SJCRH30 (cell line): ENCODE data around the gene ARID1B. TPM values are rescaled to one million over a fixed set of nuclear protein-coding genes. Genes with fewer than 3 reads are reported as not detected.

ENCODE experiments used
- DNase-seq, 2 experiments: peaks; one replicate each; pipeline ENCODE4 v3.0.0-alpha.2; 2015 to 2020
- H3K27ac ChIP-seq: fragments of 250-450 bp; sonication (Bioruptor Pico); 2 replicates; pipeline ENCODE4 v1.5.1; 2020; ENCODE audit warnings: mild to moderate bottlenecking, moderate library complexity
- H3K27me3 ChIP-seq: fragments of 250-450 bp; sonication (Bioruptor Pico); 2 replicates; pipeline ENCODE4 v1.5.1; 2020; ENCODE audit warnings: mild to moderate bottlenecking, moderate library complexity
- H3K36me3 ChIP-seq: fragments of 250-450 bp; sonication (Bioruptor Pico); 2 replicates; pipeline ENCODE4 v1.5.1; 2020; ENCODE audit warnings: mild to moderate bottlenecking, moderate library complexity
- H3K4me1 ChIP-seq: fragments of 250-450 bp; sonication (Bioruptor Pico); 2 replicates; pipeline ENCODE4 v1.5.1; 2020; ENCODE audit warnings: mild to moderate bottlenecking, moderate library complexity
- H3K4me3 ChIP-seq: fragments of 250-450 bp; sonication (Bioruptor Pico); 2 replicates; pipeline ENCODE4 v1.5.1; 2020; ENCODE audit warnings: mild to moderate bottlenecking, moderate library complexity
- H3K9me3 ChIP-seq: fragments of 250-450 bp; sonication (Bioruptor Pico); replicated peaks from 2 replicates; pipeline ENCODE4 v1.5.1; 2020; ENCODE audit warnings: mild to moderate bottlenecking, moderate library complexity
- total RNA-seq: library from RNA; depleted of rRNA; stranded (reverse); fragments of >200 nt; shearing (Covaris generic); gene quantifications from 2 replicates; pipeline ENCODE4 v1.2.3, GENCODE V29; 2014

Gene ARID1B
- total RNA-seq, 1 experiment from 2014 or later, result 28.5 TPM

- Histone ChIP-seq H3K27me3 (no peaks in the 10 kb centered on the region), H3K9me3 (peaks cover 3% of the 10 kb centered on the region; the same call in 1 of the 2 replicates)
Observed at GRCh38 chr6:157013649-157014304, 236.6 kb downstream of the ARID1B start.

GRCh38 chr6:157014871-157015270, 237.7 kb downstream of the ARID1B start:
- Histone ChIP-seq H3K4me1 (0 out of 2 replicates have a peak, but pooled peaks cover 3% of the 10 kb centered on the region), H3K36me3 (peaks cover 3% of the 10 kb centered on the region; the same call in 1 of the 2 replicates), H3K4me3 (no peak overlapping the region), H3K9me3 (peaks cover 3% of the 10 kb centered on the region; the same call in 1 of the 2 replicates), H3K27me3 (no peaks in the 10 kb centered on the region), H3K27ac (no peak overlapping the region)
- no peak for DNase-seq

More at GRCh38 chr6:157013649-157014304, 236.6 kb downstream of the ARID1B start:
- DNase-seq, result no peak
- Histone ChIP-seq H3K4me3 (no peak overlapping the region), H3K27ac (no peak overlapping the region), H3K4me1 (no peaks in the 10 kb centered on the region), H3K36me3 (peaks cover 3% of the 10 kb centered on the region; the same call in 1 of the 2 replicates)

- Histone ChIP-seq H3K9me3 (peaks cover 2% of the 10 kb centered on the region; the same call in 1 of the 2 replicates), H3K4me3 (no peak overlapping the region), H3K27me3 (no peaks in the 10 kb centered on the region), H3K27ac (no peak overlapping the region), H3K4me1 (0 out of 2 replicates have a peak, but pooled peaks cover 6% of the 10 kb centered on the region), H3K36me3 (peaks cover 2% of the 10 kb centered on the region; the same call in 1 of the 2 replicates)
- DNase-seq, result no peak
Observed at GRCh38 chr6:157017022-157017421, 239.8 kb downstream of the ARID1B start.

- Histone ChIP-seq H3K36me3 (no peaks in the 10 kb centered on the region), H3K4me3 (no peak overlapping the region), H3K9me3 (no peaks in the 10 kb centered on the region), H3K27ac (no peak overlapping the region), H3K4me1 (0 out of 2 replicates have a peak, but pooled peaks cover 8% of the 10 kb centered on the region), H3K27me3 (no peaks in the 10 kb centered on the region)
- DNase-seq, result no peak
Observed at GRCh38 chr6:157017861-157018260, 240.7 kb downstream of the ARID1B start.

- Histone ChIP-seq H3K36me3 (no peaks in the 10 kb centered on the region), H3K4me3 (no peak overlapping the region), H3K9me3 (no peaks in the 10 kb centered on the region), H3K27ac (no peak overlapping the region), H3K27me3 (no peaks in the 10 kb centered on the region), H3K4me1 (0 out of 2 replicates have a peak, but pooled peaks cover 8% of the 10 kb centered on the region)
- DNase-seq, result peak in 1 of 2 experiments; percentile 33
Observed at GRCh38 chr6:157019115-157019641, 242.0 kb downstream of the ARID1B start.

GRCh38 chr6:157019733-157020132, 242.6 kb downstream of the ARID1B start:
- DNase-seq, result peak in 1 of 2 experiments; percentile 36
- no peak overlapping the region; the same call in 1 of the 2 replicates for H3K4me3 ChIP-seq
- no peaks in the 10 kb centered on the region for H3K27me3 ChIP-seq
- 0 out of 2 replicates have a peak, but pooled peaks cover 8% of the 10 kb centered on the region for H3K4me1 ChIP-seq
- H3K36me3 ChIP-seq, result no peaks in the 10 kb centered on the region
- H3K9me3 ChIP-seq, result no peaks in the 10 kb centered on the region
- H3K27ac ChIP-seq, result no peak overlapping the region; the same call in 1 of the 2 replicates

- Histone ChIP-seq H3K9me3 (no peaks in the 10 kb centered on the region), H3K27ac (peak overlapping the region; percentile 96), H3K27me3 (no peaks in the 10 kb centered on the region), H3K4me3 (peak overlapping the region; percentile 84), H3K4me1 (0 out of 2 replicates have a peak, but pooled peaks cover 8% of the 10 kb centered on the region), H3K36me3 (no peaks in the 10 kb centered on the region)
- peak in 1 of 2 experiments; percentile 39 for DNase-seq
Observed at GRCh38 chr6:157020398-157020797, 243.2 kb downstream of the ARID1B start.

GRCh38 chr6:157020881-157021343, 243.7 kb downstream of the ARID1B start:
- H3K4me3 ChIP-seq, result peak overlapping the region; percentile 84
- H3K36me3 ChIP-seq, result no peaks in the 10 kb centered on the region
- H3K27me3 ChIP-seq, result no peaks in the 10 kb centered on the region
- H3K27ac ChIP-seq, result peak overlapping the region; percentile 96
- H3K4me1 ChIP-seq, result 0 out of 2 replicates have a peak, but pooled peaks cover 8% of the 10 kb centered on the region
- DNase-seq, result peak; percentile 76 to 82
- no peaks in the 10 kb centered on the region for H3K9me3 ChIP-seq

- Histone ChIP-seq H3K36me3 (no peaks in the 10 kb centered on the region), H3K27me3 (no peaks in the 10 kb centered on the region), H3K4me3 (peak overlapping the region; percentile 84), H3K27ac (peak overlapping the region; percentile 96), H3K9me3 (no peaks in the 10 kb centered on the region), H3K4me1 (0 out of 2 replicates have a peak, but pooled peaks cover 8% of the 10 kb centered on the region)
- peak; percentile 87 to 88 for DNase-seq
Observed at GRCh38 chr6:157021344-157021992, 244.3 kb downstream of the ARID1B start.

- no peaks in the 10 kb centered on the region for H3K27me3 ChIP-seq
- peak; percentile 80 to 88 for DNase-seq
Observed at GRCh38 chr6:157021993-157022740, 245.0 kb downstream of the ARID1B start.

GRCh38 chr6:157023958-157024357, 246.8 kb downstream of the ARID1B start:
- Histone ChIP-seq H3K27me3 (no peaks in the 10 kb centered on the region), H3K27ac (no peak overlapping the region), H3K9me3 (no peaks in the 10 kb centered on the region), H3K4me1 (0 out of 2 replicates have a peak, but pooled peaks cover 8% of the 10 kb centered on the region), H3K4me3 (no peak overlapping the region), H3K36me3 (no peaks in the 10 kb centered on the region)
- no peak for DNase-seq

More at GRCh38 chr6:157021993-157022740, 245.0 kb downstream of the ARID1B start:
- Histone ChIP-seq H3K36me3 (no peaks in the 10 kb centered on the region), H3K4me1 (0 out of 2 replicates have a peak, but pooled peaks cover 8% of the 10 kb centered on the region), H3K4me3 (peak overlapping the region; percentile 84), H3K27ac (peak overlapping the region; percentile 96), H3K9me3 (no peaks in the 10 kb centered on the region)

- H3K9me3 ChIP-seq, result no peaks in the 10 kb centered on the region
- no peak for DNase-seq
- H3K36me3 ChIP-seq, result no peaks in the 10 kb centered on the region
- H3K27ac ChIP-seq, result no peak overlapping the region
- no peak overlapping the region for H3K4me3 ChIP-seq
- no peaks in the 10 kb centered on the region for H3K27me3 ChIP-seq
- 0 out of 2 replicates have a peak, but pooled peaks cover 7% of the 10 kb centered on the region for H3K4me1 ChIP-seq
Observed at GRCh38 chr6:157024745-157025144, 247.6 kb downstream of the ARID1B start.

- no peak overlapping the region for H3K27ac ChIP-seq
- no peaks in the 10 kb centered on the region for H3K9me3 ChIP-seq
- H3K4me3 ChIP-seq, result no peak overlapping the region
- H3K36me3 ChIP-seq, result no peaks in the 10 kb centered on the region
- H3K4me1 ChIP-seq, result 0 out of 2 replicates have a peak, but pooled peaks cover 2% of the 10 kb centered on the region
- H3K27me3 ChIP-seq, result no peaks in the 10 kb centered on the region
- DNase-seq, result no peak
Observed at GRCh38 chr6:157025437-157025836, 248.3 kb downstream of the ARID1B start.
